ENCODE data around the gene CALN1.

CALN1 gene

GRCh38 chr7:72321637-72322036 lies 90.5 kb downstream of the CALN1 start:
- TF ChIP-seq CTCF (IDR thresholded peaks at IDR 0.05; ENCODE audit: low read depth, low read length, missing control alignments): no peak
- H3K4me3 ChIP-seq (ENCODE audit: low read depth, low read length): no peak overlapping the region
- in situ Hi-C loops (cut with HindIII; ENCODE audit: low sequenced_read_pairs): no loop called here
- no peak for DNase-seq (ENCODE audit: low read depth)

GRCh38 chr7:72321081-72321480 lies 91.1 kb downstream of the CALN1 start:
- in situ Hi-C loops (cut with HindIII; ENCODE audit: low sequenced_read_pairs): no loop called here
- TF ChIP-seq CTCF (IDR thresholded peaks at IDR 0.05; ENCODE audit: low read depth, low read length, missing control alignments): no peak
- H3K4me3 ChIP-seq (ENCODE audit: low read depth, low read length): no peak overlapping the region
- DNase-seq (ENCODE audit: low read depth): no peak

GRCh38 chr7:72317341-72317740 lies 94.8 kb downstream of the CALN1 start:
- no peak for DNase-seq (ENCODE audit: low read depth)
- no peak overlapping the region for H3K4me3 ChIP-seq (ENCODE audit: low read depth, low read length)
- in situ Hi-C loops (cut with HindIII; ENCODE audit: low sequenced_read_pairs): no loop called here
- no peak for TF ChIP-seq CTCF (IDR thresholded peaks at IDR 0.05; ENCODE audit: low read depth, low read length, missing control alignments)

GRCh38 chr7:72316148-72316547 lies 96.0 kb downstream of the CALN1 start:
- DNase-seq (ENCODE audit: low read depth): no peak
- no peak overlapping the region for H3K4me3 ChIP-seq (ENCODE audit: low read depth, low read length)
- in situ Hi-C loops (cut with HindIII; ENCODE audit: low sequenced_read_pairs): no loop called here
- TF ChIP-seq CTCF (IDR thresholded peaks at IDR 0.05; ENCODE audit: low read depth, low read length, missing control alignments): no peak

GRCh38 chr7:72313906-72314305 lies 98.2 kb downstream of the CALN1 start:
- no peak for DNase-seq (ENCODE audit: low read depth)
- H3K4me3 ChIP-seq (ENCODE audit: low read depth, low read length): no peak overlapping the region
- in situ Hi-C loops (cut with HindIII; ENCODE audit: low sequenced_read_pairs): no loop called here
- TF ChIP-seq CTCF (IDR thresholded peaks at IDR 0.05; ENCODE audit: low read depth, low read length, missing control alignments): no peak

GRCh38 chr7:72310301-72310700 lies 101.8 kb downstream of the CALN1 start:
- DNase-seq (ENCODE audit: low read depth): no peak
- no peak overlapping the region for H3K4me3 ChIP-seq (ENCODE audit: low read depth, low read length)
- in situ Hi-C loops (cut with HindIII; ENCODE audit: low sequenced_read_pairs): no loop called here
- no peak for TF ChIP-seq CTCF (IDR thresholded peaks at IDR 0.05; ENCODE audit: low read depth, low read length, missing control alignments)

GRCh38 chr7:72309476-72309875 lies 102.7 kb downstream of the CALN1 start:
- in situ Hi-C loops (cut with HindIII; ENCODE audit: low sequenced_read_pairs): no loop called here
- H3K4me3 ChIP-seq (ENCODE audit: low read depth, low read length): no peak overlapping the region
- TF ChIP-seq CTCF (IDR thresholded peaks at IDR 0.05; ENCODE audit: low read depth, low read length, missing control alignments): no peak
- no peak for DNase-seq (ENCODE audit: low read depth)

Data from astrocyte of the cerebellum (primary cell).